Activated CD8-positive, alpha-beta memory T cell treated with anti-CD3 and anti-CD28 coated beads, Interleukin-2, amount 50 U/mL, for 48 hours (primary cell): ENCODE data around the gene WASHC2C.
"Not testable (repeated sequence)": the region's sequence is repeated elsewhere in the genome, so short reads cannot be mapped to it uniquely, and the experiment has no call there.

Experiments
- DNase-seq: peaks from one replicate; pipeline ENCODE4 v3.0.0-alpha.2; 2020

Gene WASHC2C

DNA sequence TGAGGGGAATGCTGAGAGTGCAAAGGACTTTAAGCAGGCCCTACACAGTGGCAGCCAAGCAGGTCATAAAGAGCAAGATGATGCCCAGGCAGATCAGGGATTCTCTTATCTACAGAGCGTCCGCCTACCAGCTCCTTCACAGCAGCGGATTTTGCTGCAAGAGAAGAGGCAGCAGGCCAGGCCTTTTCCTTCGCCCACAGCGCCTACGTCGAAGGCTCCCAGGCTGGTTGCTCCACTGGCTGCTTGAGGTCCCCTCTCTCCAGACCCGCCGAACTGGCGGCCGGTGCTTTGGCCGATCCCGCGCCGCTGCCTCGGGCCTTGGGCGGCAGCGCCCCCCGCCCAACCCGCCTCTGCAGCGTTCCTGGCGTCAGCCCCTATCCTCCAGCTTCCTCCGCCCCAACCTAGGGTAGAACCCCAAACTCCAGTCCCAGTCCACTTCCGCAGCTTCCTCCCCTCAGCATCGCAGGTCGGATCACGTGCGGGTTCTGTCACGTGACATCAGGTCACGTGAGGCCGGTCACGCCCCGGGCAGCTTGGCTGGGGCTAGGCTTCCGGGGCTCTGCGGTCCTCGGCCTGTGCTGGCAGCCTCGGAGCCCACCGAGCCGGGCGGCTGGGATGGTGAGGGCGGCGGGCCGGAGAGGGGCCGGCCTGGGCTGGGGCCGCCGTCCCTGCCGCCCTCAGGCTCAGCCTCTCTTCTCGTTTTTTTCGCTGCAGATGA lies at the start of gene WASHC2C:
WASHC2C (plus strand) TSS at position 564 of the 718 bp plus-strand sequence; CDS start at position 616, 52 bp downstream.
- peak; percentile 99 for DNase-seq

DNA sequence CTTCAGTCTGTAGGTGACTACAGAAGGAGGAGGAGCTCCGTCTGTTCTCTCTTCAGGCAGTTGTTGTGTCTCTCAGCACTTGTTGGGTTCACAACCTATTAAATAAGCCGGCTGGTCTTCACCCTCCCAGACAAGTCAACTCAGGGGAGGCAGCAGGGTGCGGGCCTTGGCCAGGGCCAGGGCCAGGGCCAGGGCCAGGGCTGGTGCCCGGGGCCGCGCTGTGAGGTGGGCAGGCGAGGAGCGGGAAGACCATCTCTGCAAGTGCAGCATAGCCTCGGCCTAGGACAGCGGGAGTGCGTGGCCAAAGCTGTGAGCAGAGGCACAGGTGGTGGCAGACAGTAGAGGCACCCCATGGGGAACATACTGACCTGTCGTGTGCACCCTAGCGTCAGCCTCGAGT lies 48.6 kb upstream of the WASHC2C start:
- DNase-seq: not testable (repeated sequence)

DNA sequence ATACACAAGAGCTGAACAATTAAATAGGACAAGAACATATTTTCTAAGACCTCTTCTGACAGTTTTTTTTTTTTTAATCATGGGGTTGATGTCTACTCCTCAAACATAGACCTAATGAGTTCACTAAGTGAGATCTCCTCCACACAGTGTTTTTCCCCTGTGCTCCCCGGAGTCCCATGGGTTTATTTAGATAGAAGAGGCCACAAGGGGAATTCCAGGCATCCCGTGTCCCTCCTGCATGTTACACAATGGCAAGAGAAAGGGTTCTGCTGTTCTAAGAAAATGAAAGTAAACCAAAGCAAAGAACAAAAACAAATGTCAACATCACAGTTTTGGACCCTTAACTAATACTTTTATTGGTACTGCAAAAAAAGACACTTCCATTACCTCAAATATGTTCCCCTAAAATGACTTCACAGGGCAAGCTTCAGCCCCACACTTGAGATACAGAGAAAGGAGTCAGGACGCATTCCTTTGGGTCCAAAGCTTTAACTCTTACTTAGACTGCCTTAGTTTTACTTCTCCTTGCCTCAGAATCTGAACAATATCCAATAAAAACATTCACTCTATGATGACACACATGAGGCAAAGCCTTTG lies 16.8 kb upstream of the WASHC2C start:
- not testable (repeated sequence) for DNase-seq

DNA sequence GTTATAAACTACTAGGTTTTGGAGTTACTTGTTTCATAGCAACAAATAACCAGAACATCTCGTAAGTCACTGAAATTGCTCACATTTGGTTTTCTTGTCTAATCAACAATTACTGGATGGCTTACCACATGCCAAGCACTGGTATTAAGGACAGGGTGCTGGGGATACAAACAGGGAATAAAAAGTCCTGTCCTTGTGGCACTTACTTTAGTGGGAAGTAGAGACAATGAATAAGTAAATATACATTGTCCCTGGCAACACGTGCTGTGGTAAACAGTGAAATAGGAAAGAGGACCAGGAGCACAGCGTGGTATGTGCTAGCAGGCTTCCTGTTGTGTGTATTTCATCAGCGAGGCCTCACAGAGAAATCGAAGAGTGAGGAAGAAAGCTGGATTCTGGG lies 15.8 kb upstream of the WASHC2C start:
- not testable (repeated sequence) for DNase-seq

- DNase-seq: not testable (repeated sequence)
Measured at GRCh38 chr10:45717053-45717452, 10.0 kb upstream of the WASHC2C start.

- DNase-seq: not testable (repeated sequence)
Measured at GRCh38 chr10:45717642-45718041, 9.4 kb upstream of the WASHC2C start.

DNA sequence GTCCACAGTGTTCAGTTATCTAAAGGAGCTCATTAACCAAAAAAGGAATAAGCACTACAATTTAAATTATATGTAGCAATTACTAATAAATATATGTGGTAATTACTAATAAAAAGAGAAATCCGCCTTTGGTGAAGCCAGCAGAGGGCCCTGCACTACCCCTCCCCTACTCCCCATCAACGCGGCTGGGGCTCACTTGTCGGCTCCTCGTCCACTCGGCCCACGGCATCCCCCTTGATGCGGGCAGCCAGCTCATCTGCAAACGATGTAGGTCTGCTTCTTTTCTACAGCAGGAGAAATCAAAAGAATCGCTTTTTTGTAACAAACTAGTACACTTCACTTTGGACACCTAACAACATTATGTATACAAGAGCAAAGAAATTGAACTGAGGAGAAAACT lies 5.6 kb upstream of the WASHC2C start:
- not testable (repeated sequence) for DNase-seq

- DNase-seq: not testable (repeated sequence)
Measured at GRCh38 chr10:45723851-45724250, 3.2 kb upstream of the WASHC2C start.

GRCh38 chr10:45727421-45727965 lies 427 bp downstream of the WASHC2C start:
- DNase-seq: not testable (repeated sequence)

DNA sequence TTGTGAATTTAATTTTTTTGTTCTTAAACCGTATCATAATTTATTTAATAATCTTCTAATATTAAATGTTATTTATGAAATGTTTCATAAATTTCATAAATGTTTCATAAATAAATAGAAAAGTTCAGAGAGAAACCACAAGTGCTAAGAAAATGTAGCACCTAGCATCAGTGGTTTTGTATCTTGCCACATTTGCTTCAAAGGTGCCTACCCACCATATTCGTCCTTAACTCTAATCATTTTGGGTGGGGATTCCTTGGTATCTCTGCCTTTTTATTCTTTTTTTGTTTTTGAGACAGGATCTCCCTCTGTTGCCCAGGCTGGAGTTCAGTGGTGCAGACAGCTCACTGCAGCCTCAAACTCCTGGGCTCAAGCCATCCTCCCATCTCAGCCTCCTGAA lies 7.4 kb downstream of the WASHC2C start:
- not testable (repeated sequence) for DNase-seq

DNA sequence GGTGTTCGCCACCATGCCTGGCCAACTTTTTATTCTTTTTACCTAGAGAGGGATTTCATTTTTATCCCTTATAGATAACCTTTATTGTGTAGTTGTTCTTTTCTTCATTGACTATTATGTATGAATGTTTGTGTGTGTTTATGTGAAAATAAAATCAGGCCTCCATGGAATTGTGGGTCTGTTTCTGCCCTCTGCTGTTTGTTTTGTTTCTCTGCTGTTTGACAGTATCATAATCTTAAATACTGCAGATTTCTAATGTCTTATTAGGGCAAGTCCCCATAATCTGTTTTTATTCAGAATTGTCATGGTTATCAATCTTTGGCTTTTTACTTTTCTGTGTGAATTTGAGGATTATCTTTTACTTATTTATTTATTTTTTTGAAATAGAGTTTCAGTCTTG lies 7.8 kb downstream of the WASHC2C start:
- not testable (repeated sequence) for DNase-seq

GRCh38 chr10:45741559-45741958 lies 14.5 kb downstream of the WASHC2C start:
- not testable (repeated sequence) for DNase-seq

DNA sequence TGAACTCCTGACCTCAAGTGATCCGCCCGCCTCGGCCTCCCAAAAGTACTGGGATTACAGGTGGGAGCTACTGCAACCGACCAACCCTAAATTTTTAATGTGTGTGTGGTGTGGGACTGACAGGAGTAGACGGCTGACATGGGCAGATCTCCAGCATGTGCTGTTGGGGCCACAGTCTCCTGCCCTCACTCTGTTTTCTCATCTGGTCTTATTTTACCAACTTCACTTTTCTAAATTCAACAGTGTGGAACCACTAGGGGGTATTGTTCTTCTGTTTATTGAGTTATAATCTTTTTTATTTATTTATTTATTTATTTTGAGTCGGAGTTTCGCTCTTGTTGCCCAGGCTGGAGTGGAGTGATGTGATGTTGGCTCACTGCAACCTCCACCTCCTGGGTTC lies 14.9 kb downstream of the WASHC2C start:
- not testable (repeated sequence) for DNase-seq

DNA sequence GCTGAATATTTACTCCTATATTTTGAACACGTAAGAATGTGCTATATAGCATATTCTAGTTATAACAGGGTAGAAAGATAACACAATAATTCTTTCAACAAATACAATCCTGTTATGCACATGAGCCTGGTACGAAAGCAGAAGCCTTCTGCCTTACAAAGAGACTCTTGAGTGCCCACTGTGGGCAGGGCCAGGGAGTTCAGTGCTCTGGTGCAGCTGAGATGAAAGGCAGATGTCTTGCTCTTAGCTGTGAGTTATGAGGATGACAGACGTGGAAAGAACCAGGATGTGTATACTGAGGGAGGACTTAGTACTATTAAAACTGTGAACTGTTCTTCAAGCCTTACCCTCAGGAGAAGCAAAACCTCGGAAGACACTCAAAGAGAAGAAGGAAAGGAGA lies 24.1 kb downstream of the WASHC2C start:
- DNase-seq: not testable (repeated sequence)

DNA sequence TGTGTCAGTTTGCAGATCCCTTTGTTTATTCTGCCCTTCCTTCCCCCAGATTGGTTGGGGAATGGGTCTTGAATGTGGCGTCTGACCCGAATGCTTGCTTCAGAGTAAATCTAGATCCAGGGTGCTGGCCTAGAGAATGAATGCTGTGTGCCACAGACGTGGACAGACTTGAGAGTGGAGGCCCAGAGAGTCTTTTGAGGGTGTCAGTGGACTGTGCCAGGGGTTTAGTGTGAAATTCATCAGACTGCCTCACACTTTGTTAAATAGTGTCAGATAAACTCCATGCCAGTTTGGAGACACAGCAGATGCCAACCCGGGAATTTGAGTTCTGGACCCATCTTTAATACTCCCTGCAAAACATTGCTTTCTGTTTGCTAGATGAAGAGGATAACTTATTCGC lies 25.1 kb downstream of the WASHC2C start:
- not testable (repeated sequence) for DNase-seq

DNA sequence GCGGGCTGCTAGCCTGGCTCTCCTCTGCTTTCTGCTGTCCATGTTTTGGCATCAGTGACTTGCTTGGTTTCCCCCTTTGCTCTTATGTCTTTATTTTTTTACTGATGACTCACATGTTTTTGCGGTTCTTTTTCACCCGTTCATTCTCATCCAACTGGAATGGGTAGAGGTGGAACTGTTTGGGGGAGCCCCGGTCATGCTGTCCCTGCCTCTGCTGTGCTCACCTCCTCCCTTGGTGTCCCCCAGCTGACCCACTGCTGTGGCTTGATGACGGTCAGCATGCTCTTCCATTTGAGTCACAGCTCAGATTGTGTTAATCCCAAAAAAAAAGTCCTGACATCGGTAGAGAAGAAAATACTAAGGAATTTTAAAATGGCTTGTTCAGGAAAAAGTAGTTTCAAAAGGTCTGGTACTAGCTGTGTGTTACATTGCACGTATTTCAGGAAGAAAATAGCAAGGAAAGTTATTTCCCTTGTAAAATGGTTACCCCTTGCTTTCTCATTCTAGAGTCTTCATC lies 27.0 kb downstream of the WASHC2C start:
- DNase-seq: not testable (repeated sequence)

DNA sequence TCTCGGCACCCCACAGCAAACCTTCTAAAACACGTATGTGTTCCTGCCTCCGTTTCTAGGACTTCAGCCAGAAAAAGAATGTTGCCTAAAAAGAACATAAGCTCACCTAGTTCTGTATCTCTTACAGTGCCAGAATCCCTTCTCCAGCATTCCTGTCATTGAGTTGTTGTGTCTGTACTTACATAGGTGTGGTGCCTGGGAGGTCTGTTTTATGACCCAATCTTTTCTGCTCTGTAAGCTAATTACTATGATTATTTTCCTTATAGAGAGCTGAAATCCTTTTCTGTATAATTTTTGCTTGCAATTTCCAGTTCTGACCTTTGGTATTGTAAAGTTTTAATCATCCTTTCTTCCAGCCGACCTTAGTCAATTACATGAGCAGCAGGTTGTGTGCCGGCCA lies 28.0 kb downstream of the WASHC2C start:
- DNase-seq: not testable (repeated sequence)

DNA sequence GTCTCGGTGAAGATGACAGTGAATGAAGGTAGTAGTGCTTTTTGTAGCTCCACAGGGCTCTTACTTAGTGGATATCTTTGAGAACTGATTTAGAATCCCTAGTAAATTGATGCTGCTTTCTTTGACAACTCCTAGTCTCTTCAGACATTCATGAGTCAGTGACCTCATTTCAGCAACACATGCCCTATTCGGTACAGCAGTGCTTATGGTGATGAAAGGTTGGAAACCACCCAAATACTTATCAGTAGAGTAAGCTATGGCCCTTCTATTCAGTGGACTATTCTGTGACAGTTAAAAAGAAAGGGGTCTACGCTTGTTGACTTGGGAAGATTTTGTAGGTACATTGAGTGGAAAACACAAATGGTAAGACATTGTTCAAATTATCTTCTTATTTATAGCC lies 29.0 kb downstream of the WASHC2C start:
- DNase-seq: not testable (repeated sequence)

DNA sequence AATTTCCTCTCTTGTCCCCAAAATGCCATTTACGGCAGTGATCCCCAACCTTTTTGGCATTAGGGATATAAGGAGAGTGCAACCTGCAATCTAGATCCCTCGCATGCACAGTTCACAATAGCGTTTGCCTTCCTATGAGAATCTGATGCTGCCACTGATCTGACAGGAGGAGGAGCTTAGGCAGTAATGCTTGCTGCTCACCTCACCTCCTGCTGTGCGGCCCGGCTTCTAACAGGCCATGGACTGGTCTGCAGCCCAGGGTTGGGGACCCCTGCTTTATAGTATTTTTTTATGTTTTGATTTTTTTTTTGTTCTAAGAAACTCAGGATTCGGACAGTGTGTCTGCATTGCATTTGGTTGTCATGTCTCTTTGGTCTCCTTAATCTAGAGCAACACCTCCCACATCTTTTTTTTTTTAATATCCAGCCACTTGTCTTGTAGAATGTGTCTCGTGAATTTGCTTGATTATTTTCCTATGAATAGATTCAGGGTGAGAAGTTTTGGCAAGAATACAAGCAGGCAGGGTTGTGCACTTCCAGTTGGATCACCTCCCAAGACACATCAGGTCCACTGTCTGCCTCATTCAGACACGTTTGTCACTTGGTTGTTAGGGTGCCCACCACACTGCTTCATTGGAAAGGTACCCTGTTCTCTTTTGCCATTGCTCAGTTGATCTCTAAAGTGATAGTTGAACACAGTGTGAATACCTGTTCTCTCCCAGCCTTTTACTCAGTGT lies 30.8 kb downstream of the WASHC2C start:
- not testable (repeated sequence) for DNase-seq

DNA sequence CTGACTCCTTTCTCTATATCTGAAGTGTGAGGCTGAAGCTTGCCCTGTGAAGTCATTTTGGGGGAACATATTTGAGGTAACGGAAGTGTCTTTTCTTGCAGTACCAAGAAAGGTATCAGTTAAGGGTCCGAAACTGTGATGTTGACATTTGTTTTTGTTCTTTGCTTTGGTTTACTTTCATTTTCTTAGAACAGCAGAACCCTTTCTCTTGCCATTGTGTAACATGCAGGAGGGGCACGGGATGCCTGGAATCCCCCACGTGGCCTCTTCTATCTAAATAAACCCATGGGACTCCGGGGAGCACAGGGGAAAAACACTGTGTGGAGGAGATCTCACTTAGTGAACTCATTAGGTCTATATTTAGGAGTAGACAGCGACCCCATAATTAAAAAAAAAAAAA lies 34.6 kb downstream of the WASHC2C start:
- not testable (repeated sequence) for DNase-seq

DNA sequence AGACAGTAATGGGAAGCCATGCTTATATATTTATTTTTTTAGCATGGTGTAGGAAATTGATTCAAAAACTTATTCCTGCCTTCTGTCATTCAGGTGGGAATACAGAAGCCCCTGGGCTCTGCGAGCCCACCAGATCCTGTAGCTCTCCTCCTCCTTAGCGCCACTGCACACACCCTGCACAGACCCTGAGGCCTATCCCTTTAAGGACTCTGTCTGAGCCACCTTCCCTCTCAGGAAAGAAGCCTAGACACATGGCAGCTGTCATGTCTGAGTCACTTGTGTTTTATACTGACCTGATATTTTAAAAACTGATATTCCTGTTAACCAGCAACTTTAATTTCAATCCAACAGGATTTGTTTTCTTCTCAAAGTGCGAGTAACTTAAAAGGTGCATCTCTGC lies 36.0 kb downstream of the WASHC2C start:
- not testable (repeated sequence) for DNase-seq

- DNase-seq: not testable (repeated sequence)
Measured at GRCh38 chr10:45768334-45768733, 41.3 kb downstream of the WASHC2C start.
